ENCODE measurements around the gene FKBP8. TPM values are rescaled to one million over a fixed set of nuclear protein-coding genes. Genes with fewer than 3 reads are reported as not detected.
A peak's percentile ranks its signal among the peaks of the same experiment; 100 is the strongest.
"Not testable (repeated sequence)": the region's sequence is repeated elsewhere in the genome, so short reads cannot be mapped to it uniquely, and the experiment has no call there.

FKBP8 gene
- polyA plus RNA-seq, 4 donors = 143 to 225 (median 150) TPM

- DNase-seq (ENCODE audit: low read depth in 4 of 4, low spot score in 3 of 4) = not testable (repeated sequence)
Measured at GRCh38 chr19:18522862-18523440, 20.4 kb downstream of the FKBP8 start.

- peak; percentile 99 for DNase-seq (ENCODE audit: low read depth in 4 of 4, low spot score in 3 of 4)
Measured at GRCh38 chr19:18522124-18522861, 21.1 kb downstream of the FKBP8 start.

- DNase-seq (ENCODE audit: low read depth in 4 of 4, low spot score in 3 of 4) = no peak
Measured at GRCh38 chr19:18521692-18522123, 21.7 kb downstream of the FKBP8 start, which contains the start of gene ELL. Gene ELL, minus strand, starts transcription at chr19:18522070. Its CDS starts 15 bp downstream, at chr19:18522055.

- DNase-seq (ENCODE audit: low read depth in 4 of 4, low spot score in 3 of 4) = no peak
Measured at GRCh38 chr19:18520848-18521691, 22.3 kb downstream of the FKBP8 start.

GRCh38 chr19:18519962-18520847, 23.2 kb downstream of the FKBP8 start:
- peak in 2 of 4 donors; percentile 53 to 62 for DNase-seq (ENCODE audit: low read depth in 4 of 4, low spot score in 3 of 4)

- DNase-seq (ENCODE audit: low read depth in 4 of 4, low spot score in 3 of 4) = no peak
Measured at GRCh38 chr19:18518639-18519038, 24.7 kb downstream of the FKBP8 start.

- DNase-seq (ENCODE audit: low read depth in 4 of 4, low spot score in 3 of 4) = no peak
Measured at GRCh38 chr19:18517606-18518005, 25.8 kb downstream of the FKBP8 start.

GRCh38 chr19:18515959-18516358, 27.4 kb downstream of the FKBP8 start:
- DNase-seq (ENCODE audit: low read depth in 4 of 4, low spot score in 3 of 4) = no peak

GRCh38 chr19:18514800-18515682, 28.3 kb downstream of the FKBP8 start:
- no peak for DNase-seq (ENCODE audit: low read depth in 4 of 4, low spot score in 3 of 4)

- DNase-seq (ENCODE audit: low read depth in 4 of 4, low spot score in 3 of 4) = no peak
Measured at GRCh38 chr19:18513868-18514267, 29.5 kb downstream of the FKBP8 start.

- no peak for DNase-seq (ENCODE audit: low read depth in 4 of 4, low spot score in 3 of 4)
Measured at GRCh38 chr19:18510216-18510615, 33.2 kb downstream of the FKBP8 start.

GRCh38 chr19:18508585-18508984, 34.8 kb downstream of the FKBP8 start:
- no peak for DNase-seq (ENCODE audit: low read depth in 4 of 4, low spot score in 3 of 4)

GRCh38 chr19:18507727-18508440, 35.5 kb downstream of the FKBP8 start:
- no peak for DNase-seq (ENCODE audit: low read depth in 4 of 4, low spot score in 3 of 4)

- no peak for DNase-seq (ENCODE audit: low read depth in 4 of 4, low spot score in 3 of 4)
Measured at GRCh38 chr19:18507021-18507726, 36.2 kb downstream of the FKBP8 start.

- no peak for DNase-seq (ENCODE audit: low read depth in 4 of 4, low spot score in 3 of 4)
Measured at GRCh38 chr19:18506101-18506930, 37.1 kb downstream of the FKBP8 start.

- no peak for DNase-seq (ENCODE audit: low read depth in 4 of 4, low spot score in 3 of 4)
Measured at GRCh38 chr19:18504886-18505610, 38.3 kb downstream of the FKBP8 start.
